Heart right ventricle (tissue), 16 donors: Measurements from ENCODE around the gene MTERF1. TPM values are rescaled to one million over a fixed set of nuclear protein-coding genes. Genes with fewer than 3 reads are reported as not detected.

Experiments
- ATAC-seq, 8 donors: fragments of 200-7000 bp; cut with Tn5 transposase; one replicate each; pipeline ENCODE4 v1.9.1; 2020; ENCODE audit warnings: mild to moderate bottlenecking in 8 of 8, moderate library complexity in 8 of 8, moderate number of reproducible peaks in 1 of 8
- DNase-seq, 2 donors: peaks; one replicate each; pipeline ENCODE4 v3.0.0-alpha.2; 2020
- H3K27ac ChIP-seq, 10 donors: fragments of 200-600 bp; sonication (generic) in 2 of 10; one replicate each; pipeline versions ENCODE4 v1.5.0 to v1.8.0; 2020 to 2022; ENCODE audit warnings: mild to moderate bottlenecking in 3 of 10
- H3K27me3 ChIP-seq, 7 donors: fragments of 200-600 bp; one replicate each; pipeline ENCODE4 v1.8.0; 2021 to 2022; ENCODE audit warnings: mild to moderate bottlenecking in 2 of 7
- H3K36me3 ChIP-seq, 9 donors: fragments of 200-600 bp; sonication (generic) in 1 of 9; one replicate each; pipeline versions ENCODE4 v1.5.0 to v1.8.0; 2020 to 2022; ENCODE audit warnings: mild to moderate bottlenecking in 2 of 9
- H3K4me1 ChIP-seq, 9 donors: fragments of 200-600 bp; sonication (generic) in 1 of 9; one replicate each; pipeline versions ENCODE4 v1.5.0 to v1.8.0; 2020 to 2022; ENCODE audit warnings: mild to moderate bottlenecking in 4 of 9
- H3K4me3 ChIP-seq, 10 donors: fragments of 200-600 bp; sonication (generic) in 2 of 10; one replicate each; pipeline versions ENCODE4 v1.5.0 to v1.8.0; 2020 to 2022; ENCODE audit warnings: mild to moderate bottlenecking in 7 of 10, moderate library complexity in 2 of 10
- H3K9me3 ChIP-seq, 11 donors: fragments of 200-600 bp in 10 of 11; sonication (generic) in 2 of 11; one replicate each; pipeline versions ENCODE4 v1.5.0 to v1.8.0; 2013 to 2022; ENCODE audit warnings: mild to moderate bottlenecking in 2 of 11, control low read depth in 1 of 11, moderate library complexity in 1 of 11
- WGBS, 2 donors: extraction: QIAGEN DNeasy Blood & Tissue Kit; methylation state at CpG; one replicate each; pipeline ENCODE4 v1.1.7; 2013; ENCODE audit warnings: inconsistent platforms in 1 of 2; 5-methylcytosine and 5-hydroxymethylcytosine counted together
- intact Hi-C, 10 donors: fragments of 100-400 bp; cut with DNase I; formaldehyde crosslinking; loops; one replicate each; pipeline versions ENCODE4 v1.11.1 to v1.14.2; 2022
- polyA plus RNA-seq, 2 donors: library from polyadenylated mRNA; stranded (reverse); fragments of 200-250 nt; gene quantifications; one replicate each; pipeline ENCODE4 v1.2.3, GENCODE V29; 2013
- total RNA-seq, 10 donors: library from RNA; stranded (reverse); fragmentation: NEBNext Ultra II Directional in 3 of 10; extraction: Animal tissue kit (Norgen Biotek cat#: 25700) in 3 of 10; gene quantifications; one replicate each; pipeline versions ENCODE4 v1.2.1 to v1.2.4, GENCODE V29; 2021 to 2023
- TF ChIP-seq, protein P1 (sequence below), 9 donors: fragments of 200-600 bp; sonication (generic) in 2 of 9; IDR thresholded peaks; one replicate each; pipeline versions ENCODE4 v1.5.0 to v1.8.0; 2021 to 2022; ENCODE audit warnings: antibody characterized with exemption in 9 of 9, mild to moderate bottlenecking in 5 of 9, moderate library complexity in 1 of 9
- donor health status: Arrhythmogenic right ventricular cardiomyopathy.
- donor health status: ischemic (EF 13 %, LVEDD 7.1; RV severe dilation, severe dysfunction).
- donor health status: healthy with polysubstance abuse.
- donor health status: DM: no; HTN: yes; CAD: no.
- donor health status: DM: no; HTN: no; CAD: no.
- donor health status: ischemic (EF 25% LVEDD 6.9; RV normal size, moderate dysfunction).
- donor health status: ischemic (EF 25% LVEDD 5.7; RV mildly dilated, moderate dysfunction).
- donor health status: healthy.
- donor health status: DM: yes; HTN: yes; CAD: no.
- donor health status: Ischemic cardiomyopathy.
- donor health status: ischemic (EF 35%, LVEDD 5.7; RV mildly dilated, moderate dysfunction).
- donor health status: nonischemic (EF 11% LVEDD 7.7; RV severe dilation, severe dysfunction).
- donor health status: DM: yes; HTN: yes; CAD: no.
- donor health status: PGD.
- donor health status: ischemic (EF 29% LVEDD 5.4; RV normal size, mild dysfunction).
- donor health status: nonischemic (EF 23%, LVEDD 6.1; RV moderate dilation, normal function).

The MTERF1 gene
- total and polyA plus RNA-seq, 12 donors: 5.2 to 9.9 (median 7.1) TPM

DNA sequence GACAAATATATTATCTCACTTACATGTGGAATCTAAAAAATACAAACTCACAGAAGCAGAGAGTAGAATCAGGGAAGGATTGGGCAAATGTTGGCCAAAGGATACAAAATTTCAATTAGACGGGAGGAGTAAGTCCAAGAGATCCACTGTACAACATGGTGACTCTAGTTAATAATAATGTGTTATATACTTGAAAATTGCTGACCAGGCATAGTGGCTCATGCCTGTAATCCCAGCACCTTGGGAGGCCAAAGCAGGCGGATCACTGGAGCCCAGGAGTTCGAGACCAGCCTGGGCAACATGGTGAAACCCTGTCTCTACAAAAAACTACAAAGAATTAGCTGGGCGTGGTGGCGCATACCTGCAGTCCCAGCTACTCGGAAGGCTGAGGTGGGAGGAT, 16.4 kb downstream of the MTERF1 start:
- DNase-seq (no peak), ATAC-seq (no peak)
- Histone ChIP-seq H3K4me1 (peaks cover 0 to 9% (median 0%) of the 10 kb centered on the region in 9 donors), H3K9me3 (peaks cover 0 to 10% (median 0%) of the 10 kb centered on the region in 11 donors), H3K4me3 (no peak overlapping the region), H3K27ac (no peak overlapping the region), H3K36me3 (no peaks in the 10 kb centered on the region), H3K27me3 (no peaks in the 10 kb centered on the region)
- intact Hi-C loops: no loop called here
- TF ChIP-seq, protein P1, sequence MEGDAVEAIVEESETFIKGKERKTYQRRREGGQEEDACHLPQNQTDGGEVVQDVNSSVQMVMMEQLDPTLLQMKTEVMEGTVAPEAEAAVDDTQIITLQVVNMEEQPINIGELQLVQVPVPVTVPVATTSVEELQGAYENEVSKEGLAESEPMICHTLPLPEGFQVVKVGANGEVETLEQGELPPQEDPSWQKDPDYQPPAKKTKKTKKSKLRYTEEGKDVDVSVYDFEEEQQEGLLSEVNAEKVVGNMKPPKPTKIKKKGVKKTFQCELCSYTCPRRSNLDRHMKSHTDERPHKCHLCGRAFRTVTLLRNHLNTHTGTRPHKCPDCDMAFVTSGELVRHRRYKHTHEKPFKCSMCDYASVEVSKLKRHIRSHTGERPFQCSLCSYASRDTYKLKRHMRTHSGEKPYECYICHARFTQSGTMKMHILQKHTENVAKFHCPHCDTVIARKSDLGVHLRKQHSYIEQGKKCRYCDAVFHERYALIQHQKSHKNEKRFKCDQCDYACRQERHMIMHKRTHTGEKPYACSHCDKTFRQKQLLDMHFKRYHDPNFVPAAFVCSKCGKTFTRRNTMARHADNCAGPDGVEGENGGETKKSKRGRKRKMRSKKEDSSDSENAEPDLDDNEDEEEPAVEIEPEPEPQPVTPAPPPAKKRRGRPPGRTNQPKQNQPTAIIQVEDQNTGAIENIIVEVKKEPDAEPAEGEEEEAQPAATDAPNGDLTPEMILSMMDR (IDR thresholded peaks at IDR 0.05): no peak
- WGBS, 2 donors: 98 to 99% methylated on average over 6 of the region's 6 CpGs

DNA sequence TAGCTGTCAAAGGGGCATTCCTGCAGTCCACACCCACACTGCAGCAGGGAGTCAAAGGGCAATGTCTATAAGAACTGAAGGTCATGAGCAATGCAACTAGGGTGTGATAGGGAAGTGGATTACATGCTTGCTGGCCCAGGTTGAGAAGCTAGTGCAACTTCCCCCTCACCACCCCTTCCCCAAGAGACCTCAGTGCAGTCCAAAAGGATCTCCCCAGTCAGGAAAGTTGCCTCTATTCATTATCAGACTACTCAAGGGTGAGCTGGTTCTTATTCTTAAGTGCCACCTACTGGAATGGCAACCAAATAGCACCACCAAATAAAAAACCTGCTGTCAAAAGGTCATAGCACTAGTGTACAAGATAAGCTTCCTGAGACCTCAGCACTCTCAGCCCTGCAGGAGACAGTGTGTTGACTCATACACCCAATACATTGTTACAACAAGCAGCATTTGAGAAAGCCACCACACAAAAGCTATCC, 28.2 kb downstream of the MTERF1 start:
- TF ChIP-seq, protein P1 (IDR thresholded peaks at IDR 0.05): peak in 1 of 9 donors; percentile 30
- H3K4me1 ChIP-seq: peaks cover 0 to 9% (median 0%) of the 10 kb centered on the region in 9 donors
- no peak overlapping the region for H3K4me3 ChIP-seq
- H3K27ac ChIP-seq: no peak overlapping the region
- DNase-seq (no peak), ATAC-seq (peak in 1 of 8 donors; percentile 59)
- no peaks in the 10 kb centered on the region for H3K36me3 ChIP-seq
- intact Hi-C loops: no loop called here
- H3K9me3 ChIP-seq: peaks cover 0 to 39% (median 6%) of the 10 kb centered on the region in 11 donors
- H3K27me3 ChIP-seq: no peaks in the 10 kb centered on the region

DNA sequence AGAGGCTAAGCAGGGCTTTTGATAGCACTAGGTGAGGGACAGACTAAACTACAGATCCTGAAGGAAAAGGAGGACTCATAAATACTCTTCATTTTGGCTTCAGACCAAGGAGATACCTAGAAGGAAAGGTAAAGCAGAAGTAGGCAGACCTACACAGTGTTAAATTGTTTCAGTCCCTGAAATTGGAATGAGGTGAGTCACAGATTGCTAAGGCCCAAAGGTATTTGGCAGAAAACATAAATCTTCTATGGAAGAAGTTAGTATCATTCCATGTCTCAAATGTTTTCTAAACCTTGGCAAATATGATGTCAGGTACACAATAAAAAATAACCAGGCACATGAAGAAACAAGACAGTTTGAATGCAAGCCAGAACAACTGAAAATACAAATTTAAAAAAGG, 30.0 kb downstream of the MTERF1 start:
- TF ChIP-seq, protein P1 (IDR thresholded peaks at IDR 0.05): no peak
- ATAC-seq: no peak

DNA sequence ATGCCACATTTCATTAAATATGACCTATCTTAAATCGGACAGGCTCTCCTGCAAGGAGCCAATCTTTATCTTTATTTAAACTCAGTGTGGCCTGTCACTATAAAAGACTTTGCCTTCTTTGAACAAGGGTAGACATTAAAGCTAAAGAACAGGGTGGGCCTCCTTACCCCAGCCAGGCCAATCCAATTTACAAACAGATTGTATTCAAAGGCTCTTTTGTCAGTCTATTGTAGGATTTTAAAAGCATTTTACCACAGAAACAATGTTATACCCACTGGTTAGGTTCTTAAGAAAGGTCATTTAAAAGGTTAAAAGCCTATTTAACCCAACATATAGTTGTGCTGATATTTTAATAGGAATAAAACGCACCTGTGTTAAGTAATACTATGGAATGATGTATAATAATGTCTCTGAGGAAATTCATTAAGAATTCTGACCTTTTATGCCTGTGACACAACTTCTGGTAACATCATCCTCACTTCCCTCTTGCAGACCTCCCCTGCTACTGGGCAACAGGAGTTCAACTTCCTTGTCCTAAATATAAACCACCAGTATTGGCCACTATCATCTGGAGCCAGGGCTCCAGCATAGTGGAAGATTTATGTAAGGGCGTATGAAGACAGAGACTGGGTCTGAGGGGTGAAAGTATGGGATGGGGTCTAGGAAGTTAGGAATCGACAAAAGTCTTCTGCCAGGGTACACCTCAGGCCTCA, 32.5 kb downstream of the MTERF1 start:
- no peaks in the 10 kb centered on the region for H3K27me3 ChIP-seq
- no peak overlapping the region for H3K4me3 ChIP-seq
- H3K9me3 ChIP-seq: peaks cover 0 to 12% (median 0%) of the 10 kb centered on the region in 11 donors
- ATAC-seq (peak in 2 of 8 donors; percentile 34 to 78), DNase-seq (no peak)
- intact Hi-C loops: no loop called here
- TF ChIP-seq, protein P1 (IDR thresholded peaks at IDR 0.05): no peak
- no peaks in the 10 kb centered on the region for H3K36me3 ChIP-seq
- H3K4me1 ChIP-seq: peaks cover 0 to 9% (median 0%) of the 10 kb centered on the region in 9 donors
- WGBS, 2 donors: 92 to 93% methylated on average over 4 of the region's 4 CpGs
- H3K27ac ChIP-seq: no peak overlapping the region

More for the DNA sequence above, 30.0 kb downstream of the MTERF1 start:
- Histone ChIP-seq H3K4me3 (no peak overlapping the region), H3K36me3 (no peaks in the 10 kb centered on the region), H3K9me3 (peaks cover 0 to 23% (median 6%) of the 10 kb centered on the region in 11 donors), H3K27me3 (no peaks in the 10 kb centered on the region), H3K4me1 (peaks cover 0 to 9% (median 0%) of the 10 kb centered on the region in 9 donors), H3K27ac (no peak overlapping the region)
- no peak for DNase-seq
- intact Hi-C loops: no loop called here
